C4-2B (cell line): ENCODE measurements around the gene ATP6V1E1.
"Not testable (repeated sequence)": the region's sequence is repeated elsewhere in the genome, so short reads cannot be mapped to it uniquely, and the experiment has no call there.

Experiments used
- CTCF ChIP-seq: fragments of 450-650 bp; conservative IDR thresholded peaks from 2 replicates; pipeline ENCODE4 v1.5.1; 2017; ENCODE audit warnings: mild to moderate bottlenecking
- ZFX ChIP-seq: fragments of 450-650 bp; IDR thresholded peaks from 2 replicates; pipeline ENCODE4 v1.6.1; 2017

GRCh38 chr22:17671521-17672092 is 43.1 kb upstream of the ATP6V1E1 start:
- TF ChIP-seq ZFX, CTCF: not testable (repeated sequence)
